ENCODE measurements around the gene GRM1.
"Not testable (repeated sequence)": the region's sequence is repeated elsewhere in the genome, so short reads cannot be mapped to it uniquely, and the experiment has no call there.

The GRM1 gene

GRCh38 chr6:146200176-146200575 is 171.3 kb downstream of the GRM1 start:
- no peak for DNase-seq

- DNase-seq, result no peak
These were observed 173.7 kb downstream of the GRM1 start for GRCh38 chr6:146202570-146202969.

- DNase-seq, result no peak
These were observed 181.1 kb downstream of the GRM1 start for GRCh38 chr6:146209942-146210341.

GRCh38 chr6:146210406-146211083 is 181.7 kb downstream of the GRM1 start:
- DNase-seq, result no peak

GRCh38 chr6:146211646-146212045 is 182.8 kb downstream of the GRM1 start:
- DNase-seq, result no peak

- no peak for DNase-seq
These were observed 183.9 kb downstream of the GRM1 start for GRCh38 chr6:146212781-146213180.

GRCh38 chr6:146219101-146219500 is 190.2 kb downstream of the GRM1 start:
- no peak for DNase-seq

- DNase-seq, result no peak
These were observed 195.6 kb downstream of the GRM1 start for GRCh38 chr6:146224449-146224848.

- no peak for DNase-seq
These were observed 196.1 kb downstream of the GRM1 start for GRCh38 chr6:146224988-146225387.

- DNase-seq, result no peak
These were observed 211.5 kb downstream of the GRM1 start for GRCh38 chr6:146240322-146240721.

- DNase-seq, result no peak
These were observed 211.9 kb downstream of the GRM1 start for GRCh38 chr6:146240807-146241206.

GRCh38 chr6:146243646-146244045 is 214.8 kb downstream of the GRM1 start:
- not testable (repeated sequence) for DNase-seq

GRCh38 chr6:146244630-146245143 is 215.8 kb downstream of the GRM1 start:
- no peak for DNase-seq

- DNase-seq, result no peak
These were observed 217.2 kb downstream of the GRM1 start for GRCh38 chr6:146246028-146246427.

GRCh38 chr6:146253691-146254090 is 224.8 kb downstream of the GRM1 start:
- no peak for DNase-seq

- no peak for DNase-seq
These were observed 229.3 kb downstream of the GRM1 start for GRCh38 chr6:146258206-146258605.

GRCh38 chr6:146260886-146261285 is 232.0 kb downstream of the GRM1 start:
- no peak for DNase-seq

- DNase-seq, result no peak
These were observed 236.2 kb downstream of the GRM1 start for GRCh38 chr6:146265056-146265455.

GRCh38 chr6:146267447-146267846 is 238.6 kb downstream of the GRM1 start:
- no peak for DNase-seq

- DNase-seq, result no peak
These were observed 239.1 kb downstream of the GRM1 start for GRCh38 chr6:146267946-146268345.

- DNase-seq, result no peak
These were observed 240.6 kb downstream of the GRM1 start for GRCh38 chr6:146269482-146269881.

- DNase-seq, result not testable (repeated sequence)
These were observed 242.3 kb downstream of the GRM1 start for GRCh38 chr6:146271163-146271562.

GRCh38 chr6:146273490-146273889 is 244.6 kb downstream of the GRM1 start:
- no peak for DNase-seq

GRCh38 chr6:146277142-146277541 is 248.3 kb downstream of the GRM1 start:
- no peak for DNase-seq
